Neural cell (in vitro differentiated cells): ENCODE results near the gene UHRF1. TPM values are rescaled to one million over a fixed set of nuclear protein-coding genes. Genes with fewer than 3 reads are reported as not detected.
"Not testable (repeated sequence)": the region's sequence is repeated elsewhere in the genome, so short reads cannot be mapped to it uniquely, and the experiment has no call there.

Experiments
- H2AFZ ChIP-seq: fragments of 200-600, 300-800 bp; sonication (generic), shearing (Covaris generic); 2 replicates; pipeline ENCODE4 v1.6.0; 2014; ENCODE audit warnings: low read depth, mild to moderate bottlenecking, antibody characterized with exemption, low read length, moderate library complexity
- H3F3A ChIP-seq: fragments of 200-600 bp; shearing (Covaris generic); 2 replicates; pipeline ENCODE4 v1.6.1; 2016; ENCODE audit warnings: mild to moderate bottlenecking, moderate library complexity, mixed read lengths, antibody characterized with exemption, low read length; ENCODE audit not compliant: insufficient read depth, poor library complexity, severe bottlenecking
- H3K27ac ChIP-seq: fragments of 200-600, 300-800 bp; sonication (generic), shearing (Covaris generic); 2 replicates; pipeline ENCODE4 v1.5.1; 2014; ENCODE audit warnings: mild to moderate bottlenecking, low read length, moderate library complexity
- H3K27me3 ChIP-seq: fragments of 300-800, 200-600 bp; sonication (generic), shearing (Covaris generic); 2 replicates; pipeline ENCODE4 v1.6.0; 2014; ENCODE audit warnings: mild to moderate bottlenecking, low read depth, low read length, moderate library complexity; ENCODE audit not compliant: insufficient read depth
- H3K36me3 ChIP-seq: fragments of 300-800, 200-600 bp; sonication (generic), shearing (Covaris generic); 2 replicates; pipeline ENCODE4 v1.5.1; 2014; ENCODE audit warnings: mild to moderate bottlenecking, antibody characterized with exemption, low read length, moderate library complexity; ENCODE audit not compliant: insufficient read depth
- H3K4me2 ChIP-seq: fragments of 300-800, 200-600 bp; sonication (generic), shearing (Covaris generic); 2 replicates; pipeline ENCODE4 v1.6.0; 2014; ENCODE audit warnings: mild to moderate bottlenecking, low read length
- H3K4me3 ChIP-seq: fragments of 300-800, 200-600 bp; sonication (generic), shearing (Covaris generic); 2 replicates; pipeline ENCODE4 v1.5.1; 2014; ENCODE audit warnings: mild to moderate bottlenecking, low read length, moderate library complexity
- H3K79me2 ChIP-seq: fragments of 200-600 bp; shearing (Covaris generic); replicated peaks from 2 replicates; pipeline ENCODE4 v1.6.0; 2014; ENCODE audit warnings: mild to moderate bottlenecking, low read length, moderate library complexity; ENCODE audit not compliant: insufficient read depth
- H3K9ac ChIP-seq: fragments of 300-800, 200-600 bp; sonication (generic), shearing (Covaris generic); 2 replicates; pipeline ENCODE4 v1.6.1; 2016; ENCODE audit warnings: mild to moderate bottlenecking, low read length, mixed read lengths
- H3K9me2 ChIP-seq: fragments of 200-600 bp; shearing (Covaris generic); 2 replicates; pipeline ENCODE4 v1.6.1; 2016; ENCODE audit warnings: mild to moderate bottlenecking, low read length, mixed read lengths; ENCODE audit not compliant: insufficient read depth
- H3K9me3 ChIP-seq: fragments of 200-600, 300-800 bp; sonication (generic), shearing (Covaris generic); 2 replicates; pipeline ENCODE4 v1.6.1; 2016; ENCODE audit warnings: mild to moderate bottlenecking, mixed run types, low read length, moderate library complexity, mixed read lengths
- H4K20me1 ChIP-seq: fragments of 200-600 bp; shearing (Covaris generic); 2 replicates; pipeline ENCODE4 v1.6.1; 2016; ENCODE audit warnings: mild to moderate bottlenecking, mixed run types; ENCODE audit not compliant: insufficient read depth
- CTCF ChIP-seq: fragments of 450-650 bp; IDR thresholded peaks from 2 replicates; pipeline ENCODE4 v1.5.1; 2014; ENCODE audit warnings: antibody characterized with exemption, mild to moderate bottlenecking, moderate library complexity; ENCODE audit not compliant: poor library complexity, severe bottlenecking
- EP300 ChIP-seq: fragments of 450-650 bp; conservative IDR thresholded peaks from 2 replicates; pipeline ENCODE4 v1.6.1; 2014; ENCODE audit warnings: antibody characterized with exemption, mild to moderate bottlenecking, moderate library complexity; ENCODE audit not compliant: poor library complexity, severe bottlenecking
- EZH2 ChIP-seq: fragments of 200-600, 300-800 bp; shearing (Covaris generic), sonication (generic); IDR thresholded peaks from 2 replicates; pipeline ENCODE4 v1.6.1; 2014; ENCODE audit warnings: antibody characterized with exemption, low read length, borderline replicate concordance, mild to moderate bottlenecking; ENCODE audit not compliant: insufficient read depth, poor library complexity, severe bottlenecking
- MXI1 ChIP-seq: fragments of 450-650 bp; conservative IDR thresholded peaks from 2 replicates; pipeline ENCODE4 v1.6.1; 2014; ENCODE audit warnings: antibody characterized with exemption, mild to moderate bottlenecking; ENCODE audit not compliant: poor library complexity, severe bottlenecking
- POLR2AphosphoS5 ChIP-seq: IDR thresholded peaks from 2 replicates; pipeline ENCODE4 v1.6.1; 2012
- RAD21 ChIP-seq: fragments of 450-650 bp; conservative IDR thresholded peaks from 2 replicates; pipeline ENCODE4 v1.6.1; 2014; ENCODE audit warnings: antibody characterized with exemption, mild to moderate bottlenecking, moderate library complexity
- REST ChIP-seq: IDR thresholded peaks from 2 replicates; pipeline ENCODE4 v1.6.1; 2012; ENCODE audit warnings: borderline replicate concordance
- SMC3 ChIP-seq: fragments of 450-650 bp; conservative IDR thresholded peaks from 2 replicates; pipeline ENCODE4 v1.6.1; 2014; ENCODE audit warnings: antibody characterized with exemption, mild to moderate bottlenecking, moderate library complexity; ENCODE audit not compliant: poor library complexity
- TAF1 ChIP-seq: IDR thresholded peaks from 2 replicates; pipeline ENCODE4 v1.6.1; 2012; ENCODE audit warnings: low read depth
- polyA plus RNA-seq: library from polyadenylated mRNA; depleted of rRNA; stranded (reverse); fragments of >200 nt; gene quantifications from 2 replicates; pipeline ENCODE4 v1.2.3, GENCODE V29; 2014

The UHRF1 gene
- polyA plus RNA-seq, 1 donor from 2014 or later = 3.0 TPM

- no peaks in the 10 kb centered on the region for H3K36me3 ChIP-seq
- no peaks in the 10 kb centered on the region for H4K20me1 ChIP-seq
- no peak overlapping the region for H3K4me3 ChIP-seq
- H3K27ac ChIP-seq = no peak overlapping the region
- TF ChIP-seq REST (no peak), EZH2 (no peak), SMC3 (no peak)
- H3K4me2 ChIP-seq = no peak overlapping the region
- no peak overlapping the region for H2AFZ ChIP-seq
- no peaks in the 10 kb centered on the region for H3K9me3 ChIP-seq
- no peaks in the 10 kb centered on the region for H3K79me2 ChIP-seq
- H3K27me3 ChIP-seq = no peaks in the 10 kb centered on the region
- no peaks in the 10 kb centered on the region for H3F3A ChIP-seq
- no peak overlapping the region for H3K9ac ChIP-seq
- no peaks in the 10 kb centered on the region for H3K9me2 ChIP-seq
Observed at GRCh38 chr19:4889034-4889815, 20.1 kb upstream of the UHRF1 start.

- Histone ChIP-seq H3K4me2 (no peak overlapping the region), H3K79me2 (no peaks in the 10 kb centered on the region), H3K36me3 (no peaks in the 10 kb centered on the region), H4K20me1 (no peaks in the 10 kb centered on the region), H3K9me3 (no peaks in the 10 kb centered on the region), H3K4me3 (no peak overlapping the region), H3F3A (no peaks in the 10 kb centered on the region), H3K9me2 (no peaks in the 10 kb centered on the region), H3K27me3 (no peaks in the 10 kb centered on the region), H3K27ac (no peak overlapping the region), H2AFZ (no peak overlapping the region), H3K9ac (no peak overlapping the region)
- no peak for TF ChIP-seq MXI1
- TF ChIP-seq RAD21 = no peak
- TF ChIP-seq POLR2AphosphoS5 = no peak
- TF ChIP-seq EP300 = no peak
- TF ChIP-seq REST = no peak
- TF ChIP-seq CTCF = no peak
- no peak for TF ChIP-seq SMC3
- no peak for TF ChIP-seq TAF1
- TF ChIP-seq EZH2 = no peak
Observed at GRCh38 chr19:4891066-4891465, 18.2 kb upstream of the UHRF1 start.

- H3K9me2 ChIP-seq, H3K27me3 ChIP-seq, H3K36me3 ChIP-seq, H3K4me2 ChIP-seq, H3F3A ChIP-seq, H3K9me3 ChIP-seq, H3K79me2 ChIP-seq, H3K27ac ChIP-seq, H2AFZ ChIP-seq, H3K4me3 ChIP-seq, H3K9ac ChIP-seq, H4K20me1 ChIP-seq: not testable (repeated sequence)
Observed at GRCh38 chr19:4892962-4893361, 16.3 kb upstream of the UHRF1 start.
